ENCODE measurements around the gene PRKAG1. TPM values are rescaled to one million over a fixed set of nuclear protein-coding genes. Genes with fewer than 3 reads are reported as not detected.

The PRKAG1 gene
- polyA plus RNA-seq, 2 of the 4 experiments (the other 2 are of a cell fraction), result 40.0 to 100 TPM

- ATAC-seq, result peak in 1 of 2 experiments; percentile 56; a peak in 3 of 6 replicates
Measured at GRCh38 chr12:49008943-49009342, 9.6 kb downstream of the PRKAG1 start.

GRCh38 chr12:49000346-49000745 lies 18.2 kb downstream of the PRKAG1 start:
- no peak for DNase-seq (ENCODE audit: low read depth in 1 of 2, low spot score in 1 of 2)
- TF ChIP-seq CBX8 (IDR thresholded peaks at IDR 0.05) (no peak), SREBF2 (IDR thresholded peaks at IDR 0.05) (no peak), SMC3 (IDR thresholded peaks at IDR 0.05) (no peak), POLR2A (IDR thresholded peaks at IDR 0.05; ENCODE audit: low read length) (no peak), RCOR1 (IDR thresholded peaks at IDR 0.05; ENCODE audit: low read depth, low read length) (no peak), KDM1A (IDR thresholded peaks at IDR 0.05; ENCODE audit: low read depth) (no peak), CEBPB (IDR thresholded peaks at IDR 0.05) (no peak), PHF8 (IDR thresholded peaks at IDR 0.05; ENCODE audit: borderline replicate concordance, low read depth) (no peak), MYC (IDR thresholded peaks at IDR 0.05; ENCODE audit: borderline replicate concordance, low read length) (no peak), ZNF302 (CRISPR knock-in tag; IDR thresholded peaks at IDR 0.05) (no peak), HOXA7 (CRISPR knock-in tag; IDR thresholded peaks at IDR 0.05) (no peak), TP53 (CRISPR knock-in tag; IDR thresholded peaks at IDR 0.05) (no peak), RFX5 (IDR thresholded peaks at IDR 0.05) (no peak), JUNB (IDR thresholded peaks at IDR 0.05) (no peak), FOXS1 (CRISPR knock-in tag; IDR thresholded peaks at IDR 0.05) (no peak), HDAC2 (IDR thresholded peaks at IDR 0.05) (no peak)
- Histone ChIP-seq H3K9me3 (no peaks in the 10 kb centered on the region), H3K4me1 (peaks cover 19% of the 10 kb centered on the region), H3K27ac (no peak overlapping the region; a peak in 1 of 6 replicates), H3K4me2 (peak overlapping the region; percentile 82; the same call in 1 of the 3 replicates), H3K4me3 (no peak overlapping the region)
- FAIRE-seq, result no peak
- ATAC-seq, result no peak
- POLR2A ChIA-PET, result no interaction called here
- CTCF ChIA-PET, result interaction anchor here (0.9 to 77.5 kb wide), 7 partner anchors 15 to 120 kb away, joined by 3 to 2584 read pairs (median 5); partner anchors contain the start of genes ARF3, FKBP11, PRKAG1 and WNT1
- WGBS (ENCODE audit: missing lambda C conversion rate), result 90% methylated on average over 2 of the region's 2 CpGs

More at GRCh38 chr12:49008943-49009342, 9.6 kb downstream of the PRKAG1 start:
- Histone ChIP-seq H3K9me3 (no peaks in the 10 kb centered on the region), H3K4me2 (peak overlapping the region; percentile 35), H3K27ac (no peak overlapping the region), H3K4me1 (peaks cover 15% of the 10 kb centered on the region), H3K4me3 (no peak overlapping the region)
- TF ChIP-seq RARB (CRISPR knock-in tag; IDR thresholded peaks at IDR 0.05), result no peak
- no peak for FAIRE-seq
- POLR2A ChIA-PET, result no interaction called here
- CTCF ChIA-PET, result interaction anchor here (0.8 to 77.5 kb wide), 4 partner anchors 9 to 80 kb away, joined by 3 to 2584 read pairs (median 10); partner anchors contain the start of genes ARF3, FKBP11, WNT1 and WNT10B
- no peak for DNase-seq (ENCODE audit: low read depth in 1 of 2, low spot score in 1 of 2)
- 52% methylated on average over 1 of the region's 1 CpG for WGBS (ENCODE audit: missing lambda C conversion rate)

- H3K27ac ChIP-seq, result peak within 1 kb of the TSS; percentile 52 to 87
Measured at GRCh38 chr12:48999371-49000131, 19.0 kb downstream of the PRKAG1 start, which contains the start of gene DDN. TSS of gene DDN (minus strand) at chr12:48999375. CDS start at chr12:48999287, 88 bp downstream.

GRCh38 chr12:48998497-48999353 lies 19.9 kb downstream of the PRKAG1 start:
- 4% methylated on average over 45 of the region's 48 CpGs for WGBS (ENCODE audit: missing lambda C conversion rate)
- peak overlapping the region; percentile 52 to 87 for H3K27ac ChIP-seq
- POLR2A ChIA-PET, result interaction anchor here (1.6 to 2.5 kb wide), 2 partner anchors 19 to 133 kb away, joined by 3 to 9 read pairs; partner anchors contain the start of genes PRKAG1 and TUBA1B
- peak in 1 of 2 experiments; percentile 29; a peak in 1 of 5 replicates for TF ChIP-seq JUN (IDR thresholded peaks at IDR 0.05)
- TF ChIP-seq FOSL2 (IDR thresholded peaks at IDR 0.05), result no peak
- no peak for TF ChIP-seq FOSL2 (CRISPR knock-in tag; IDR thresholded peaks at IDR 0.05)
- peak; percentile 48; the same call in 1 of the 2 replicates for TF ChIP-seq NPAS2 (CRISPR knock-in tag; IDR thresholded peaks at IDR 0.05; ENCODE audit: borderline replicate concordance)
- TF ChIP-seq BHLHE40 (IDR thresholded peaks at IDR 0.05; ENCODE audit: low read depth, low read length), result peak; percentile 43; the same call in 1 of the 2 replicates
- no peak for TF ChIP-seq POLR2AphosphoS2 (conservative IDR thresholded peaks at IDR 0.05; ENCODE audit: low read length)
- no peak for TF ChIP-seq ELK1 (IDR thresholded peaks at IDR 0.05; ENCODE audit: low read depth, low read length)
- no peak for TF ChIP-seq EP300 (IDR thresholded peaks at IDR 0.05)
- peak; percentile 94 for TF ChIP-seq E2F6 (IDR thresholded peaks at IDR 0.05; ENCODE audit: borderline replicate concordance, low read depth)
- peak; percentile 69; the same call in 1 of the 2 replicates for TF ChIP-seq TP53 (CRISPR knock-in tag; IDR thresholded peaks at IDR 0.05)
- TF ChIP-seq ZFP36 (IDR thresholded peaks at IDR 0.05; ENCODE audit: borderline replicate concordance, partially characterized antibody), result no peak

More at GRCh38 chr12:48999371-49000131, 19.0 kb downstream of the PRKAG1 start, which contains the start of gene DDN:
- ChIA-PET POLR2A (interaction anchor here (1.6 kb wide), 1 partner anchor 132 kb away, joined by 3 read pairs; the partner anchor contains the start of gene TUBA1B), CTCF (interaction anchor here (0.6 to 77.5 kb wide), 8 partner anchors 15 to 121 kb away, joined by 3 to 2584 read pairs (median 6); partner anchors contain the start of genes ARF3, FKBP11, PRKAG1 and WNT1)
- Histone ChIP-seq H3K4me2 (peak within 1 kb of the TSS; percentile 82), H3K4me1 (peaks cover 19% of the 10 kb centered on the region), H3K4me3 (peak within 1 kb of the TSS; percentile 45), H3K9me3 (no peaks in the 10 kb centered on the region)
- peak in 1 of 2 experiments; percentile 63 for DNase-seq (ENCODE audit: low read depth in 1 of 2, low spot score in 1 of 2)
- TF ChIP-seq NPAS2 (CRISPR knock-in tag; IDR thresholded peaks at IDR 0.05; ENCODE audit: borderline replicate concordance) (0 out of 2 replicates have a peak, but pooled peaks have one; percentile 44), HOXB13 (CRISPR knock-in tag; IDR thresholded peaks at IDR 0.05; ENCODE audit: low read depth) (no peak)
- WGBS (ENCODE audit: missing lambda C conversion rate), result 7% methylated on average over 21 of the region's 30 CpGs
- ATAC-seq, result peak in 1 of 2 experiments; percentile 49; a peak in 3 of 6 replicates
- FAIRE-seq, result no peak

More at GRCh38 chr12:48998497-48999353, 19.9 kb downstream of the PRKAG1 start:
- H3K4me2 ChIP-seq, result peak overlapping the region; percentile 82
- CTCF ChIA-PET, result interaction anchor here (1.4 to 77.5 kb wide), 10 partner anchors 7 to 184 kb away, joined by 4 to 2584 read pairs (median 31); partner anchors contain the start of genes ARF3, DDX23, DHH and FKBP11
- H3K4me3 ChIP-seq, result peak overlapping the region; percentile 45
- DNase-seq (ENCODE audit: low read depth in 1 of 2, low spot score in 1 of 2), result peak in 1 of 2 experiments; percentile 60
- peak; percentile 17 to 23 for ATAC-seq
- FAIRE-seq, result no peak
- peaks cover 19% of the 10 kb centered on the region for H3K4me1 ChIP-seq
- no peaks in the 10 kb centered on the region for H3K9me3 ChIP-seq

All from A549 (cell line).